ENCODE results near the gene LRRC8D. TPM values are rescaled to one million over a fixed set of nuclear protein-coding genes. Genes with fewer than 3 reads are reported as not detected.
"Not testable (repeated sequence)": the region's sequence is repeated elsewhere in the genome, so short reads cannot be mapped to it uniquely, and the experiment has no call there.

Gene LRRC8D
- total RNA-seq, 4 donors from 2014 or later: 4.7 to 8.5 (median 6.5) TPM

GRCh38 chr1:89975540-89976125, 154.8 kb downstream of the LRRC8D start:
- Histone ChIP-seq H3K27me3 (no peaks in the 10 kb centered on the region), H3K9me3 (no peaks in the 10 kb centered on the region), H3K4me3 (no peak overlapping the region), H3K27ac (no peak overlapping the region), H3K4me1 (no peaks in the 10 kb centered on the region), H3K36me3 (no peaks in the 10 kb centered on the region)
- WGBS, 2 donors (ENCODE audit: low coverage in 1 of 2): 54 to 82% methylated on average over 4 of the region's 4 CpGs
- no peak for TF ChIP-seq POLR2AphosphoS5 (IDR thresholded peaks at IDR 0.05)
- ATAC-seq: no peak

- WGBS, 2 donors (ENCODE audit: low coverage in 1 of 2): 100% methylated on average over 1 of the region's 1 CpG
- no peak overlapping the region for H3K27ac ChIP-seq
- H3K27me3 ChIP-seq: no peaks in the 10 kb centered on the region
- no peak for ATAC-seq
- H3K36me3 ChIP-seq: no peaks in the 10 kb centered on the region
- no peaks in the 10 kb centered on the region for H3K9me3 ChIP-seq
- no peak overlapping the region for H3K4me3 ChIP-seq
- TF ChIP-seq, protein P1, sequence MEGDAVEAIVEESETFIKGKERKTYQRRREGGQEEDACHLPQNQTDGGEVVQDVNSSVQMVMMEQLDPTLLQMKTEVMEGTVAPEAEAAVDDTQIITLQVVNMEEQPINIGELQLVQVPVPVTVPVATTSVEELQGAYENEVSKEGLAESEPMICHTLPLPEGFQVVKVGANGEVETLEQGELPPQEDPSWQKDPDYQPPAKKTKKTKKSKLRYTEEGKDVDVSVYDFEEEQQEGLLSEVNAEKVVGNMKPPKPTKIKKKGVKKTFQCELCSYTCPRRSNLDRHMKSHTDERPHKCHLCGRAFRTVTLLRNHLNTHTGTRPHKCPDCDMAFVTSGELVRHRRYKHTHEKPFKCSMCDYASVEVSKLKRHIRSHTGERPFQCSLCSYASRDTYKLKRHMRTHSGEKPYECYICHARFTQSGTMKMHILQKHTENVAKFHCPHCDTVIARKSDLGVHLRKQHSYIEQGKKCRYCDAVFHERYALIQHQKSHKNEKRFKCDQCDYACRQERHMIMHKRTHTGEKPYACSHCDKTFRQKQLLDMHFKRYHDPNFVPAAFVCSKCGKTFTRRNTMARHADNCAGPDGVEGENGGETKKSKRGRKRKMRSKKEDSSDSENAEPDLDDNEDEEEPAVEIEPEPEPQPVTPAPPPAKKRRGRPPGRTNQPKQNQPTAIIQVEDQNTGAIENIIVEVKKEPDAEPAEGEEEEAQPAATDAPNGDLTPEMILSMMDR (IDR thresholded peaks at IDR 0.05): no peak
- no peak for TF ChIP-seq POLR2A (IDR thresholded peaks at IDR 0.05)
- no peak for TF ChIP-seq POLR2AphosphoS5 (IDR thresholded peaks at IDR 0.05)
- TF ChIP-seq EP300 (IDR thresholded peaks at IDR 0.05): no peak
- no peaks in the 10 kb centered on the region for H3K4me1 ChIP-seq
These were observed 157.9 kb downstream of the LRRC8D start for GRCh38 chr1:89978755-89979154.

DNA sequence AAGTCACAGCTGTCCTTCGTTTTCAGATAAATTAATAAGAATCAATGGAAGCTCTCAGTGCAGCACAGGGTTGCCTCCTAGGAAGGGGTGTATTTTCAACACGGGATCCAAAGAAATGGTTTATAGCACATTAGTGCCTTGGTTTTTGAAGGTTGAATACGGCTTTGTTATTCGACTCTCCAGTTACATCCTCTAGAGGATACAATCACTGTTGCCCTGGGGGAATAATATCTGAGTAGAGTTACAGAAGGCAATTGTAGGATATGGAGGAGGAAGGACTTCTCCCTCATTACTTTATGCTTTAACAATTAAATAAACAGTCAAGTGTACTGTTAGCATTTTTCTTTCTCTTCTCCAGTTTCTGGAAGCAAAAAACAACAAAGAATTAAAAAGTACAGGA, 159.8 kb downstream of the LRRC8D start:
- Histone ChIP-seq H3K27ac (no peak overlapping the region), H3K27me3 (no peaks in the 10 kb centered on the region), H3K9me3 (no peaks in the 10 kb centered on the region), H3K36me3 (no peaks in the 10 kb centered on the region), H3K4me1 (no peaks in the 10 kb centered on the region), H3K4me3 (no peak overlapping the region)
- TF ChIP-seq, protein P1 (IDR thresholded peaks at IDR 0.05): no peak
- no peak for TF ChIP-seq EP300 (IDR thresholded peaks at IDR 0.05)
- 58 to 71% methylated on average over 4 of the region's 4 CpGs for WGBS, 2 donors (ENCODE audit: low coverage in 1 of 2)
- no peak for ATAC-seq

DNA sequence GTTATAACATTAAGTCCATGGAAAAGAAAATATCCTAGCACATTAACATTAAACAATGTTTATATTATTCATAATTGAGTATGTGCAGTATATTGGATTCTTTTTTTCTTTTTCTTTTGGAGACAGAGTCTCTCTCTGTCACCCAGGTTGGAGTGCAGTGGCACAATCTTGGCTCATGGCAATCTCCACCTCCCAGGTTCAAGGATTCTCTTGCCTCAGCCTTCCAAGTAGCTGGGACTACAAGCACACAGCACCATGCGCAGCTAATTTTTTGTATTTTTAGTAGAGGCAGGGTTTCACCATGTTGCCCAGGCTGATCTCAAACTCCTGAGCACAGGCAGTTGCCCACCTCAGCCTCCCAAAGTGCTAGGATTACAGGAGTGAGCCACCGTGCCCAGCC, 162.0 kb downstream of the LRRC8D start:
- not testable (repeated sequence) for H3K9me3 ChIP-seq, H3K27ac ChIP-seq, ATAC-seq, H3K4me1 ChIP-seq, H3K36me3 ChIP-seq, H3K4me3 ChIP-seq, H3K27me3 ChIP-seq
- WGBS, 2 donors (ENCODE audit: low coverage in 1 of 2): 77 to 83% methylated on average over 2 of the region's 2 CpGs

GRCh38 chr1:89984564-89985116, 163.8 kb downstream of the LRRC8D start:
- 100% methylated on average over 1 of the region's 33 CpGs; no CpG with 5 or more reads in 1 of the 2 donors for WGBS, 2 donors (ENCODE audit: low coverage in 1 of 2)
- not testable (repeated sequence) for ATAC-seq, H3K27me3 ChIP-seq, H3K9me3 ChIP-seq, H3K27ac ChIP-seq, H3K4me1 ChIP-seq, H3K36me3 ChIP-seq, H3K4me3 ChIP-seq

- Histone ChIP-seq H3K9me3 (no peaks in the 10 kb centered on the region), H3K27me3 (no peaks in the 10 kb centered on the region), H3K4me3 (no peak overlapping the region), H3K4me1 (no peaks in the 10 kb centered on the region), H3K36me3 (no peaks in the 10 kb centered on the region), H3K27ac (no peak overlapping the region)
- ATAC-seq: no peak
- TF ChIP-seq EP300 (IDR thresholded peaks at IDR 0.05) (no peak), POLR2A (IDR thresholded peaks at IDR 0.05) (no peak), POLR2AphosphoS5 (IDR thresholded peaks at IDR 0.05) (no peak)
- TF ChIP-seq, protein P1 (IDR thresholded peaks at IDR 0.05): no peak
These were observed 165.2 kb downstream of the LRRC8D start for GRCh38 chr1:89986020-89986419.

Other genes with a start within 250 kb of the LRRC8D start
- 1 to 10 TPM; 5.4 to 9.6 (median 6.2) TPM for gene LRRC8C, start 187.9 kb upstream of the LRRC8D start, total RNA-seq
- 10 to 100 TPM in 2 of 4 donors, 1 to 10 TPM in 2; 8.2 to 22.7 (median 14.1) TPM for gene ZNF326, start 174.1 kb downstream of the LRRC8D start, total RNA-seq